HepG2 (cell line): ENCODE results near the gene SYNE2. TPM values are rescaled to one million over a fixed set of nuclear protein-coding genes. Genes with fewer than 3 reads are reported as not detected.

Source experiments
- ATAC-seq: fragments of 200-7000 bp; cut with Tn5 transposase; 3 replicates; pipeline ENCODE4 v1.9.1; 2020; ENCODE audit warnings: mild to moderate bottlenecking, moderate library complexity
- BruUV-seq: library from RNA; stranded (reverse); fragments of 400-500 nt; replicated peaks from 2 replicates; lab custom pipeline; 2021; lab: Mats Ljungman, UMichigan
- CTCF ChIA-PET: fragments of 300-600 bp; formaldehyde crosslinking; extraction: SDS; loops from one replicate; lab custom pipeline; 2021; ENCODE audit warnings: low total read pairs, inconsistent platforms, low intra/inter-chr PET ratio; lab: Yijun Ruan, JAX
- POLR2A ChIA-PET: fragments of 350-600 bp; sonication (Branson Sonifier 250); formaldehyde crosslinking; loops from one replicate; lab custom pipeline; 2020; ENCODE audit warnings: antibody characterized with exemption, inconsistent platforms; lab: Yijun Ruan, JAX
- DNase-seq: peaks from one replicate; pipeline ENCODE4 v3.0.0-alpha.2; 2015; ENCODE audit warnings: low spot score
- FAIRE-seq: peaks from 3 replicates; lab custom pipeline; 2011; peaks lifted over from hg19 to GRCh38; lab: Jason Lieb, UNC
- H2AFZ ChIP-seq: one replicate; pipeline ENCODE4 v1.6.1; 2011; ENCODE audit warnings: low read length, inconsistent platforms
- H3K27ac ChIP-seq: fragments of 300-600 bp; 3 replicates; pipeline ENCODE4 v1.8.0; 2011; ENCODE audit warnings: mixed run types, mild to moderate bottlenecking, mixed read lengths, low read length, inconsistent platforms; ENCODE audit not compliant: insufficient read depth; ENCODE audit errors: extremely low read length
- H3K27me3 ChIP-seq, 2 experiments: fragments of 200-600 bp in 1 of 2; 2 replicates in 1 of 2; 3 replicates in 1 of 2; pipeline versions ENCODE4 v1.6.0 to v1.8.0; 2011; ENCODE audit warnings: low read length in 2 of 2, mild to moderate bottlenecking in 2 of 2, moderate library complexity in 2 of 2, inconsistent platforms in 1 of 2; ENCODE audit not compliant: insufficient read depth in 2 of 2, control insufficient read depth in 1 of 2
- H3K36me3 ChIP-seq, 2 experiments: fragments of 200-600 bp in 1 of 2; replicated peaks in 1 of 2; 2 replicates in 1 of 2; 3 replicates in 1 of 2; pipeline versions ENCODE4 v1.5.1 to v1.8.0; 2011; ENCODE audit warnings: low read length in 2 of 2, inconsistent platforms in 1 of 2; ENCODE audit not compliant: insufficient read depth in 2 of 2, control insufficient read depth in 1 of 2
- H3K4me1 ChIP-seq: 2 replicates; pipeline ENCODE4 v1.5.1; 2012; ENCODE audit warnings: low read length, inconsistent platforms; ENCODE audit not compliant: insufficient read depth
- H3K4me2 ChIP-seq: 2 replicates; pipeline ENCODE4 v1.6.0; 2011; ENCODE audit warnings: low read depth, low read length, inconsistent platforms
- H3K4me3 ChIP-seq, 3 experiments: fragments of 200-600 bp in 1 of 3; sonication (generic), shearing (Covaris generic) in 1 of 3; replicated peaks in 1 of 3; 2 replicates each; pipeline ENCODE4 v1.5.1; 2011 to 2016; ENCODE audit warnings: low read length in 3 of 3, inconsistent platforms in 2 of 3, low read depth in 2 of 3, mild to moderate bottlenecking in 2 of 3, control low read depth in 1 of 3, mixed read lengths in 1 of 3; ENCODE audit not compliant: insufficient read depth in 1 of 3
- H3K79me2 ChIP-seq: one replicate; pipeline ENCODE4 v1.6.1; 2011; ENCODE audit warnings: low read length, inconsistent platforms; ENCODE audit not compliant: insufficient read depth
- H3K9ac ChIP-seq: 2 replicates; pipeline ENCODE4 v1.6.0; 2011; ENCODE audit warnings: mild to moderate bottlenecking, low read depth, low read length, inconsistent platforms; ENCODE audit not compliant: insufficient read depth
- H3K9me3 ChIP-seq: 2 replicates; pipeline ENCODE4 v1.5.1; 2012; ENCODE audit warnings: mild to moderate bottlenecking, low read length
- H4K20me1 ChIP-seq: 2 replicates; pipeline ENCODE4 v1.6.0; 2011; ENCODE audit warnings: inconsistent platforms, mild to moderate bottlenecking, low read length, moderate library complexity; ENCODE audit not compliant: insufficient read depth
- AHR ChIP-seq: IDR thresholded peaks from 2 replicates; pipeline ENCODE4 v1.6.1; 2018; ENCODE audit warnings: missing genetic modification reagents, missing compliant biosample characterization
- ARID2 ChIP-seq: sonication (generic); formaldehyde crosslinking; IDR thresholded peaks from 2 replicates; pipeline ENCODE4 v1.8.1; 2022; ENCODE audit warnings: mild to moderate bottlenecking, missing genetic modification reagents, borderline replicate concordance
- ATF1 ChIP-seq: IDR thresholded peaks from 2 replicates; pipeline ENCODE4 v1.6.1; 2016; ENCODE audit warnings: mild to moderate bottlenecking, control low read depth
- CBFB ChIP-seq: sonication (generic); formaldehyde crosslinking; IDR thresholded peaks from 2 replicates; pipeline ENCODE4 v1.4.0; 2020; ENCODE audit warnings: missing genetic modification reagents
- DNMT3B ChIP-seq: conservative IDR thresholded peaks from 2 replicates; pipeline ENCODE4 v1.6.1; 2016; ENCODE audit warnings: missing biosample characterization, control low read depth
- JUND ChIP-seq: sonication (generic); formaldehyde crosslinking; IDR thresholded peaks from 2 replicates; pipeline ENCODE4 v1.8.0; 2022; ENCODE audit warnings: mild to moderate bottlenecking, missing genetic modification reagents
- KMT2A ChIP-seq: sonication (generic); formaldehyde crosslinking; IDR thresholded peaks from 2 replicates; pipeline ENCODE4 v1.4.0; 2020; ENCODE audit warnings: missing genetic modification reagents
- MAFF ChIP-seq: IDR thresholded peaks from 2 replicates; pipeline ENCODE4 v1.6.1; 2011; ENCODE audit warnings: low read depth, low read length, improper control_type of control experiment
- MAFK ChIP-seq, 2 experiments: IDR thresholded peaks in 1 of 2; conservative IDR thresholded peaks in 1 of 2; 2 replicates each; pipeline ENCODE4 v1.6.1; 2011; ENCODE audit warnings: improper control_type of control experiment in 2 of 2, low read length in 2 of 2
- MNT ChIP-seq: fragments of 450-650 bp; IDR thresholded peaks from 2 replicates; pipeline ENCODE4 v1.6.1; 2016
- PHF21A ChIP-seq: sonication (generic); formaldehyde crosslinking; IDR thresholded peaks from 2 replicates; pipeline ENCODE4 v1.5.0; 2020; ENCODE audit warnings: mild to moderate bottlenecking, missing genetic modification reagents
- SNRNP70 ChIP-seq: fragments of 200-400 bp; formaldehyde crosslinking; IDR thresholded peaks from 2 replicates; pipeline ENCODE4 v1.6.1; 2017; ENCODE audit warnings: mild to moderate bottlenecking, low read depth, low read length, moderate library complexity
- ZNF121 ChIP-seq: sonication (generic); formaldehyde crosslinking; IDR thresholded peaks from 2 replicates; pipeline ENCODE4 v1.5.0; 2020; ENCODE audit warnings: mild to moderate bottlenecking, missing genetic modification reagents
- ZNF160 ChIP-seq: sonication (generic); formaldehyde crosslinking; IDR thresholded peaks from 2 replicates; pipeline ENCODE4 v1.8.0; 2022; ENCODE audit warnings: mild to moderate bottlenecking, inconsistent platforms, missing genetic modification reagents
- ZNF382 ChIP-seq: sonication (generic); formaldehyde crosslinking; IDR thresholded peaks from 2 replicates; pipeline ENCODE4 v1.5.0; 2020; ENCODE audit warnings: missing genetic modification reagents, mild to moderate bottlenecking, borderline replicate concordance
- WGBS: methylation state at CpG from one replicate; pipeline ENCODE4 v1.1.6; 2017; ENCODE audit warnings: low lambda C conversion rate; 5-methylcytosine and 5-hydroxymethylcytosine counted together
- in situ Hi-C: cut with HindIII; loops from 2 replicates; pipeline ENCODE4 v1.10.0; 2017; ENCODE audit warnings: low pct_unique_long_range_greater_than_20kb; ENCODE audit not compliant: extremely low pct_ligation_motif_present
- intact Hi-C: fragments of 100-400 bp; cut with micrococcal nuclease; formaldehyde crosslinking; loops from one replicate; pipeline ENCODE4 v1.10.0; 2022; ENCODE audit not compliant: unreplicated experiment
- polyA plus RNA-seq, 8 experiments: library from polyadenylated mRNA; depleted of rRNA in 3 of 8; stranded (reverse) in 7 of 8; unstranded in 1 of 8; fragments of >200 nt; fragmentation: Illumina TruSeq in 4 of 8; extraction: Trizol in 4 of 8; gene quantifications; 2 replicates each; pipeline versions ENCODE4 v1.2.1 to v1.2.3, GENCODE V29; 2011 to 2016; ENCODE audit warnings: low read depth in 4 of 8, missing spikeins in 1 of 8, mixed read lengths in 1 of 8; ENCODE audit not compliant: insufficient read depth in 1 of 8
- total RNA-seq, 5 experiments: library from RNA; depleted of rRNA; stranded (reverse); fragments of >200 nt; fragmentation: Illumina TruSeq; extraction: Trizol; gene quantifications; 2 replicates each; pipeline ENCODE4 v1.2.3, GENCODE V29; 2016; ENCODE audit warnings: low read depth in 1 of 5

Gene SYNE2
- total and polyA plus RNA-seq, 2 of the 13 experiments (the other 11 are each of a cell fraction or from before 2014, with no cell fraction given), result 6.2 to 13.3 TPM

GRCh38 chr14:64220056-64220455, 367.3 kb downstream of the SYNE2 start:
- H3K36me3 ChIP-seq, result peaks cover 1 to 12% of the 10 kb centered on the region in 2 experiments; a peak in 2 of 5 replicates
- POLR2A ChIA-PET, result no interaction called here
- CTCF ChIA-PET, result no interaction called here
- in situ Hi-C loops, result no loop called here
- H3K4me1 ChIP-seq, result no peaks in the 10 kb centered on the region
- H4K20me1 ChIP-seq, result no peaks in the 10 kb centered on the region
- H3K27ac ChIP-seq, result no peak overlapping the region
- intact Hi-C loops, result no loop called here
- no TSS peak for BruUV-seq
- no peaks in the 10 kb centered on the region for H3K79me2 ChIP-seq
- no peak overlapping the region for H3K4me3 ChIP-seq
- H3K27me3 ChIP-seq, result no peaks in the 10 kb centered on the region
- DNase-seq, result no peak
- H3K9me3 ChIP-seq, result no peaks in the 10 kb centered on the region
- no peak overlapping the region for H3K4me2 ChIP-seq
- FAIRE-seq, result no peak
- H3K9ac ChIP-seq, result no peak overlapping the region
- no peak overlapping the region for H2AFZ ChIP-seq
- ATAC-seq, result no peak
- TF ChIP-seq JUND (CRISPR knock-in tag) (no peak), AHR (CRISPR knock-in tag) (no peak), ZNF160 (CRISPR knock-in tag) (no peak), ARID2 (CRISPR knock-in tag) (no peak), DNMT3B (CRISPR knock-in tag) (no peak), ZNF121 (no peak), ZNF382 (no peak)
- TF ChIP-seq, all 625 proteins: peak for 0
- WGBS, result 94% methylated on average over 3 of the region's 4 CpGs

- Histone ChIP-seq H3K4me2 (no peak overlapping the region), H4K20me1 (no peaks in the 10 kb centered on the region), H3K9me3 (no peaks in the 10 kb centered on the region), H2AFZ (no peak overlapping the region), H3K4me1 (no peaks in the 10 kb centered on the region), H3K27me3 (no peaks in the 10 kb centered on the region), H3K27ac (no peak overlapping the region), H3K4me3 (no peak overlapping the region), H3K36me3 (peaks cover 1 to 15% of the 10 kb centered on the region in 2 experiments; a peak in 2 of 5 replicates), H3K79me2 (no peaks in the 10 kb centered on the region), H3K9ac (no peak overlapping the region)
- TF ChIP-seq KMT2A (CRISPR knock-in tag) (no peak), SNRNP70 (no peak), MAFK (conservative IDR thresholded peaks at IDR 0.05 in 1 of 2, IDR thresholded peaks at IDR 0.05 in 1 of 2; ENCODE audit: low read length in 2 of 2) (peak; percentile 63 to 85), PHF21A (no peak), CBFB (CRISPR knock-in tag) (no peak), MAFF (peak; percentile 63), ATF1 (CRISPR knock-in tag) (no peak), MNT (peak; percentile 42)
- POLR2A ChIA-PET, result no interaction called here
- 94% methylated on average over 9 of the region's 14 CpGs for WGBS
- ATAC-seq (no peak), FAIRE-seq (no peak), DNase-seq (no peak)
- CTCF ChIA-PET, result no interaction called here
- in situ Hi-C loops (no loop called here), intact Hi-C loops (no loop called here)
- no TSS peak for BruUV-seq
These were observed 367.7 kb downstream of the SYNE2 start for GRCh38 chr14:64220466-64220865.
